ENCODE data around the gene BPTF.
"Not testable (repeated sequence)": the region's sequence is repeated elsewhere in the genome, so short reads cannot be mapped to it uniquely, and the experiment has no call there.

Gene BPTF

GRCh38 chr17:67855504-67856324, 30.4 kb downstream of the BPTF start:
- TF ChIP-seq FOXP2 (optimal IDR thresholded peaks at IDR 0.05; ENCODE audit: control extremely low read depth, extremely low read length, insufficient read depth) (no peak), EZH2 (IDR thresholded peaks at IDR 0.05) (no peak), POLR2AphosphoS5 (IDR thresholded peaks at IDR 0.05; ENCODE audit: borderline replicate concordance, low read depth, low read length) (no peak)
- H3K4me3 ChIP-seq, result no peak overlapping the region
- no peak overlapping the region for H3K9ac ChIP-seq (ENCODE audit: insufficient read length)
- DNase-seq (ENCODE audit: low read depth, low spot score), result no peak
- H3K27ac ChIP-seq, result no peak overlapping the region
- peaks cover 18% of the 10 kb centered on the region for H3K36me3 ChIP-seq (ENCODE audit: insufficient read depth, low read length)
- no peaks in the 10 kb centered on the region for H3K9me3 ChIP-seq (ENCODE audit: low read depth, low read length)

DNA sequence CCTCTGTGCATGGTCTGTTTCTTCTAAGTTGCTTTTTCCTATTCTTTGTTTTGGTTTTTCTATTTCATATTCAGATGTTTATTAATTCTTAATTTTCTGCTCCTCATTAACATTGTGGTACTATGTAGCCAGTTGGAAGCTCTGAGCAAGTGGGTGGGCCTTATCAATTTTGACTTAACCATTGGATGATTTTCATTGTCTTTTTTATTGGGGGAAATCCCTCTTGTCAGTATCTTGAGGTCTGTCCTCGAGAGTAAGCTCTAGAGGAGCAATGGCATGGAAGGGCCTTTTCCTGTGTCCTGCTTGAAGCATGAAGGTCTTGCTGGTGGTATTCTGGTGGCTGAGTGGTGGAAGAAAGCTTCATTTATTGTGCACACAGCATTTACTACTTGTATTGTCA, 31.1 kb downstream of the BPTF start:
- H3K27ac ChIP-seq; H3K9ac ChIP-seq (ENCODE audit: insufficient read length); H3K4me3 ChIP-seq; H3K9me3 ChIP-seq (ENCODE audit: low read depth, low read length); DNase-seq (ENCODE audit: low read depth, low spot score): not testable (repeated sequence)
- H3K36me3 ChIP-seq (ENCODE audit: insufficient read depth, low read length), result peaks cover 18% of the 10 kb centered on the region

GRCh38 chr17:67862614-67863217, 37.4 kb downstream of the BPTF start:
- TF ChIP-seq FOXP2 (optimal IDR thresholded peaks at IDR 0.05; ENCODE audit: control extremely low read depth, extremely low read length, insufficient read depth) (no peak), EZH2 (IDR thresholded peaks at IDR 0.05) (no peak), POLR2AphosphoS5 (IDR thresholded peaks at IDR 0.05; ENCODE audit: borderline replicate concordance, low read depth, low read length) (no peak)
- DNase-seq (ENCODE audit: low read depth, low spot score), result no peak

DNA sequence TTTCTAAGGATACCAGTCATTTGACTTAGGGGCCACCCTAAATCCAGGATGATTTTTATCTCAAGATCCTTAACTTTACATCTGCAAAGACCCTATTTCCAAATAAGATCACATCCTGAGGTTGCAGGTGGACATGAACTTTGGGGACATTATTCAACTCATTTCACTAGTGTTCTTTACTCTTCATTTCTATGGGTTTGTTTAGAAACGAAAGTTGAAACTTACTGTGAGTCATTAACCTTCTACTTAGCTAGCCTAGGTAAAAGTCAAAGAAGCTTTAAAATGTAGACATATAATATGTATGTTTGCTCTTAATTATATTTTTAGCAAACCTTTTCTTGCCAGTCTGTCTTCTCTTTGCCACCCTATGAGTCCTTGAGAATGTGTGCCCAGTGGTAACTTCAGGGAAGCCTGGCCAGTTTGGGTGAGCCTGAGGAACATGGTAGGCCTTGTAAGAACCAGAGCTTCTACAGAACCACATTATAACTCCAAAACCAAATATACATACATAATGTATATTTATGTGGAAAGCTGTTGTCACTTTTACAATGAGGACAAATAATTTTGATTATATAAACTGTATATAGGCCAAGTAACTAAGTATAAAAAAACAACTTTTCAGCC, 38.4 kb downstream of the BPTF start:
- no peak overlapping the region for H3K4me3 ChIP-seq
- H3K27ac ChIP-seq, result no peak overlapping the region
- no peak overlapping the region for H3K9ac ChIP-seq (ENCODE audit: insufficient read length)
- no peaks in the 10 kb centered on the region for H3K9me3 ChIP-seq (ENCODE audit: low read depth, low read length)
- TF ChIP-seq FOXP2 (optimal IDR thresholded peaks at IDR 0.05; ENCODE audit: control extremely low read depth, extremely low read length, insufficient read depth) (no peak), EZH2 (IDR thresholded peaks at IDR 0.05) (no peak), POLR2AphosphoS5 (IDR thresholded peaks at IDR 0.05; ENCODE audit: borderline replicate concordance, low read depth, low read length) (no peak)
- DNase-seq (ENCODE audit: low read depth, low spot score), result no peak
- H3K36me3 ChIP-seq (ENCODE audit: insufficient read depth, low read length), result peaks cover 9% of the 10 kb centered on the region; the same call in 1 of the 2 replicates

More at GRCh38 chr17:67862614-67863217, 37.4 kb downstream of the BPTF start:
- Histone ChIP-seq H3K27ac (no peak overlapping the region), H3K4me3 (no peak overlapping the region), H3K9me3 (ENCODE audit: low read depth, low read length) (no peaks in the 10 kb centered on the region), H3K9ac (ENCODE audit: insufficient read length) (no peak overlapping the region), H3K36me3 (ENCODE audit: insufficient read depth, low read length) (peaks cover 9% of the 10 kb centered on the region; the same call in 1 of the 2 replicates)

DNA sequence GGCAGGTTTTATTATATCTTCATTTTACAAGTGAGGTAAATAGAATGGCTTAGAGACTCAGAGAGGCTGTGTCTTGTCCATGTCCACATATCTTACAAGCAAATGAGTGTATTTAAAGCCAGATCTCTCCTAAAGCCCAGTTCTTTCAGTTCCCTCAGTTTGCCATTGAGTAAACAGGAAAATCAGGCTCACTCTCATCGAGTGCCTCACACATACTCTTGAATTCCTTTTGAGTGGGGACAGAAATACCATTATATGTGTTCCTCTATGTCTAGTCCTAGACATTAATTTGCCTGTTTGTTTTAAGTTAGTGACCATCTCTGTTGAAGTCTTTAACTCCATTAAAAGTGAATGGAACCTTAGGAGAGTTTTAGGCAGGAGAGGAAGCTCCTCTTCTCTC, 40.1 kb downstream of the BPTF start:
- H3K36me3 ChIP-seq (ENCODE audit: insufficient read depth, low read length), result peaks cover 14% of the 10 kb centered on the region; the same call in 1 of the 2 replicates

DNA sequence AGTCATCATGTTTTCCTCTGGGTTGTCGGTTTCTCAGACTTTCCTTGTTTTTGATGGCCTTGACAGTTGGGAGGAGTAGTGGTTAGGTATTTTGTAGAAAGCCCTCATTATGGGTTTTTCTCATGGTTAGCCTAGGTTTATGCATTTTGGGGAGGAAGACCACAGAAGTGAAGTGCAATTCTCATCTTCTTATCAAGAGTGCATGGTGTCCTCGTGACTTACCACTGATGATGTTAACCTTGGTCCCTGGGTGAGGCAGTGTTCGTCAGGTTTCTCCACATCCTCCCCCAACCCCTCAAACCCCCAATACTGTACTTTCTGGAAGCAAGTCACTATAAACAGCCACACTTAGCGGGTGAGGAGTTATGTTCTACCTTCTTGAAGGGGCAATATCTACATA, 42.3 kb downstream of the BPTF start:
- Histone ChIP-seq H3K9ac (ENCODE audit: insufficient read length) (no peak overlapping the region), H3K27ac (no peak overlapping the region), H3K9me3 (ENCODE audit: low read depth, low read length) (no peaks in the 10 kb centered on the region), H3K4me3 (no peak overlapping the region), H3K36me3 (ENCODE audit: insufficient read depth, low read length) (peaks cover 14% of the 10 kb centered on the region; the same call in 1 of the 2 replicates)
- no peak for DNase-seq (ENCODE audit: low read depth, low spot score)
- TF ChIP-seq POLR2AphosphoS5 (IDR thresholded peaks at IDR 0.05; ENCODE audit: borderline replicate concordance, low read depth, low read length), result no peak
- TF ChIP-seq FOXP2 (optimal IDR thresholded peaks at IDR 0.05; ENCODE audit: control extremely low read depth, extremely low read length, insufficient read depth), result no peak
- TF ChIP-seq EZH2 (IDR thresholded peaks at IDR 0.05), result no peak

More for the DNA sequence above, 40.1 kb downstream of the BPTF start:
- DNase-seq (ENCODE audit: low read depth, low spot score), result no peak
- Histone ChIP-seq H3K9ac (ENCODE audit: insufficient read length) (no peak overlapping the region), H3K4me3 (no peak overlapping the region), H3K9me3 (ENCODE audit: low read depth, low read length) (no peaks in the 10 kb centered on the region), H3K27ac (no peak overlapping the region)
- TF ChIP-seq POLR2AphosphoS5 (IDR thresholded peaks at IDR 0.05; ENCODE audit: borderline replicate concordance, low read depth, low read length) (no peak), EZH2 (IDR thresholded peaks at IDR 0.05) (no peak), FOXP2 (optimal IDR thresholded peaks at IDR 0.05; ENCODE audit: control extremely low read depth, extremely low read length, insufficient read depth) (no peak)

DNA sequence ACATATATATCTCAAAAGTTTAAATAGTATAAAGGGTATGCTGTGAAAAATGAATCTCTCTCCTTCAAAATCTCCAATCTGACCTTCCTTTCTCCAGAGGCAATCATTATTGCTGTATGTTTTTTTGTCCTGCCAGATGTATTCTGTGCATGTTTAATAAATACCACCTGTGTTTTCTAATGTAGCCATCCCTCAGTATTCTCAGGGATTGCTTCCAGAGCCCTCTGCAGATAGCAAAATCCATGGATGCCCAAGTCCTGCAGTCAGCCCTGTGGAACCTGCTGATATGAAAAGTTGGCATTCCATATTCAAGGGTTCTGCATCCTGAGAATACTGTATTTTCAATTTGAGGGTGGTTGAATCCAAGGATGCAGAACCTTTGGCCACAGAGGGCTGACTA, 42.9 kb downstream of the BPTF start:
- H3K27ac ChIP-seq, result no peak overlapping the region
- no peak overlapping the region for H3K9ac ChIP-seq (ENCODE audit: insufficient read length)
- no peak overlapping the region for H3K4me3 ChIP-seq
- no peaks in the 10 kb centered on the region for H3K9me3 ChIP-seq (ENCODE audit: low read depth, low read length)
- DNase-seq (ENCODE audit: low read depth, low spot score), result no peak
- H3K36me3 ChIP-seq (ENCODE audit: insufficient read depth, low read length), result peaks cover 14% of the 10 kb centered on the region; the same call in 1 of the 2 replicates
- TF ChIP-seq FOXP2 (optimal IDR thresholded peaks at IDR 0.05; ENCODE audit: control extremely low read depth, extremely low read length, insufficient read depth) (no peak), POLR2AphosphoS5 (IDR thresholded peaks at IDR 0.05; ENCODE audit: borderline replicate concordance, low read depth, low read length) (no peak), EZH2 (IDR thresholded peaks at IDR 0.05) (no peak)

GRCh38 chr17:67879662-67880061, 54.4 kb downstream of the BPTF start:
- H3K4me3 ChIP-seq, result no peak overlapping the region
- TF ChIP-seq POLR2AphosphoS5 (IDR thresholded peaks at IDR 0.05; ENCODE audit: borderline replicate concordance, low read depth, low read length) (no peak), FOXP2 (optimal IDR thresholded peaks at IDR 0.05; ENCODE audit: control extremely low read depth, extremely low read length, insufficient read depth) (no peak), EZH2 (IDR thresholded peaks at IDR 0.05) (no peak)
- H3K9me3 ChIP-seq (ENCODE audit: low read depth, low read length), result no peaks in the 10 kb centered on the region
- no peak overlapping the region for H3K9ac ChIP-seq (ENCODE audit: insufficient read length)
- H3K36me3 ChIP-seq (ENCODE audit: insufficient read depth, low read length), result peaks cover 31% of the 10 kb centered on the region
- DNase-seq (ENCODE audit: low read depth, low spot score), result no peak
- no peak overlapping the region for H3K27ac ChIP-seq
